ENCODE measurements around the gene FFAR4.

Gene FFAR4

DNA sequence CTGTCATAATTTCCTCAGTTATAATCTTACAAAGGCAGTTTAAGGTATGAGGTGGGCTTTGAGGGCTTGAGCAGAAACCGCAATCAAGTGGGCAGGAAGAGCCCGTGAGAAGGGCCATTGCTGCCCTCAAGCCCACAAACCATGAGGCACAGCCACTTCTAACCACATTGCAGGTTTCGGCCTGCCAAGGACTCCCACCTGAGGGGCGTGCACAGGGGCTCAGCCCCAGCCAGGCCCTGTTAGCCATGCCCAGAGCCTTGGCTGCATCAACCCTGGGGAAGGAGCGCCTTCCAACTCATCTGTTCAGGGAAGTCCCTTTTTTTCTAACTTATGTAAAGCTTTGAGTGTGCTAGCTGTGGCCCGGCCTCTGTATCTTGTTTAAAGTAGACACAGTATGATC, 5.9 kb upstream of the FFAR4 start:
- H3K36me3 ChIP-seq: no peaks in the 10 kb centered on the region
- H3K9me3 ChIP-seq: no peaks in the 10 kb centered on the region
- TF ChIP-seq CTCF (IDR thresholded peaks at IDR 0.05): no peak
- intact Hi-C loops (cut with DNase I; ENCODE audit: low total_unique reads): no loop called here
- no peak overlapping the region for H3K27ac ChIP-seq
- no peak for DNase-seq
- no peak overlapping the region for H3K4me3 ChIP-seq
- peaks cover 0 to 8% of the 10 kb centered on the region in 2 donors for H3K27me3 ChIP-seq
- H3K4me1 ChIP-seq: no peaks in the 10 kb centered on the region

DNA sequence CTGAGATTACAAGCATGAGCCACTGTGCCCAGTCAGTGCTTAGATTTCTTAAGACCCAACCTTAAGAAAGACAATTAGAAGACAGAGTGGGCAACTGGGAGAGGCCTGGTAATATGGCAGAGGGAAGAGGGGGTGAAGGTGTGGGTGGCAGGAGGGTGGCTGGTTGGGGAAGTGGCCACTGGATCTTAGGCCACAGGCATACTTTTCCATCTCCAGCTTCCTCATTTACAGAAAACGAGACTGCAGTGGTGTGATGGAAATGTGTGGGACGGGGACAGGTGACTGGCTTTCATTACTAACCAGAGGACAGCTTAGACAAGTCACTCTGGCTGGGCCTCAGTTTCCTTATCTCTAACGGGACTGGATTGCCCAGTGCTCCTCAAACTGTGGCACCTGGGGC, 1.0 kb upstream of the FFAR4 start:
- H3K36me3 ChIP-seq: no peaks in the 10 kb centered on the region
- peaks cover 0 to 14% (median 12%) of the 10 kb centered on the region in 4 donors for H3K4me1 ChIP-seq
- no peaks in the 10 kb centered on the region for H3K9me3 ChIP-seq
- intact Hi-C loops (cut with DNase I; ENCODE audit: low total_unique reads): no loop called here
- H3K4me3 ChIP-seq: no peak overlapping the region
- TF ChIP-seq CTCF (IDR thresholded peaks at IDR 0.05): no peak
- no peak overlapping the region for H3K27ac ChIP-seq
- H3K27me3 ChIP-seq: peaks cover 0 to 49% of the 10 kb centered on the region in 2 donors
- no peak for DNase-seq

DNA sequence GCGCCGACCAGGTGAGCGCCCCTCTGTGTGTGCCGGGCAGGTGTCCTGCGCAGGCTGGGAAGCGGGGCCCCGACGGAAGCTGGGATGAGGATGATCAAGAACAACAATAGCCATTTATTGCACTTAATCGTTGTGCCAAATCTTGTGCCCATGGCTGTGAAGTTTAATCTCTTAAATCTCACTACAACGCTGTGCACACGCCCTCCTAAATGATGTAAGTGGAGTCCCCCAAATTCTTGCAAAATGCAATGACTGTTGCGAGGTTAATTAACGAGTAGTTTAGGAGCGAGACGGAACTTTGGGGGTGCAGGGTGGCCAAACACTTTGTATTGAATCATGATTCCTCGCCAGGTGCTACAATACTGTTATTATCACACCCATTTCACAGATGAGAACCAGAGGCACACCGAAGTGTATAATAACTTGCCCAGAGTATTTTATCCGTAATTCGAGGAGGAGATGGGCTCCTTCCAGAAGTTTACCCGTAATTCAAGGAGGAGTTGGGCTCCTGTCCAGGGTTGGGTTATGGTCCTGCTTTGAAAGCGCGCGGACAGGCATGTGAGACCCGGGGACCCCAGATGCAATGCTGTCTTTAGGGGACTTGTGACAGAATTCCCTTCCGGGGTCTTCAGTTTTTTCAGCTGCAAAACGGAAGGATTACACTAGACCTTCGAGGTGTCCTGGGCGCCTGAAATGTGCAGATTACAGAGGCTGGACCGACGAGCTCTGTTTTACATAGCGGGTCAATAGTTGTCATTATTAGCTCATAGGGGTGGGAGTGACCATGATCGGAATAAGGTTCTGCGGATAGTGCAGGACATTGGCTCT, 1.0 kb downstream of the FFAR4 start:
- no peak overlapping the region for H3K27ac ChIP-seq

DNA sequence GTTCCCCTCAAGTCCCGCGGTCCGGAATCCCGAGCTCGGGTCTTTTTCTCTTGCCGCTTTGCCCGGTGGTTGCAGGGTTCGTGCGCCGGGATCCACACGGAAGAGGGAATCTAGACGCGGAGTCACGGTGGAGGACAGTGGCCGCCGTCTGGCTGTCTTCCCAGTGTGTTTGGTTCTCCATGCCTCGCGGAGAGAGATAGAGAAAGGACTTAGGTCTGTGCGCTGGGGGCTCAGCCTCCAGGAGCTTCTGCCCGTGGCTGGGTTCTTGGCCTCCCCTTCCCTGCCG, 1.6 kb downstream of the FFAR4 start:
- peaks cover 0 to 49% of the 10 kb centered on the region in 2 donors for H3K27me3 ChIP-seq
- no peak overlapping the region for H3K27ac ChIP-seq
- intact Hi-C loops (cut with DNase I; ENCODE audit: low total_unique reads): no loop called here

More for the DNA sequence above, 1.0 kb downstream of the FFAR4 start:
- Histone ChIP-seq H3K4me3 (peak overlapping the region; percentile 24 to 43), H3K36me3 (no peaks in the 10 kb centered on the region), H3K9me3 (no peaks in the 10 kb centered on the region), H3K27me3 (peaks cover 0 to 49% of the 10 kb centered on the region in 2 donors), H3K4me1 (peaks cover 0 to 14% (median 12%) of the 10 kb centered on the region in 4 donors)
- no peak for TF ChIP-seq CTCF (IDR thresholded peaks at IDR 0.05)
- intact Hi-C loops (cut with DNase I; ENCODE audit: low total_unique reads): no loop called here
- DNase-seq: no peak

DNA sequence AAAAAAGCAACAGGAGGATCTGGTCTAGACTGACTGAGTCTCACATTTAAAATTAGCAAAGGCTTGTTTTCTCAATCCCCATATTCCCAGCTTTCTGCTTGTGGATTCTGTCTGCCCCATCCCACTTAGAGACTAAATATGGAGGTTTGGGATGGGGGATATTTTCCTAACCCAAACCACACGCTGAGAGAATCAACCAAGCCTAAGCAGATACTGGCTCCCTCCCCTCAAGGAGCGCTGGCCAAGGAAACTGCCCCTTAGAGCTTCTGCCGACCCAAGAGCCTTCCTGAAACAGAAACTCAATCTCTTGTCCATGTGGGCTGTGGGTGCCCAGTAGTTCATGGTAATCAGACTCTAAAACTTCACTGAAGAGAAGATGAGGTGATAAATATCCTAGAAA, 3.9 kb downstream of the FFAR4 start:
- peaks cover 0 to 43% of the 10 kb centered on the region in 2 donors for H3K27me3 ChIP-seq

More for the DNA sequence above, 1.6 kb downstream of the FFAR4 start:
- no peaks in the 10 kb centered on the region for H3K36me3 ChIP-seq
- peak in 1 of 2 donors; percentile 35 for DNase-seq
- H3K9me3 ChIP-seq: no peaks in the 10 kb centered on the region
- H3K4me3 ChIP-seq: peak overlapping the region in 1 of 2 donors; percentile 43
- H3K4me1 ChIP-seq: peaks cover 0 to 14% (median 12%) of the 10 kb centered on the region in 4 donors
- no peak for TF ChIP-seq CTCF (IDR thresholded peaks at IDR 0.05)

More for the DNA sequence above, 3.9 kb downstream of the FFAR4 start:
- no peaks in the 10 kb centered on the region for H3K9me3 ChIP-seq
- TF ChIP-seq CTCF (IDR thresholded peaks at IDR 0.05): no peak
- DNase-seq: no peak
- H3K4me3 ChIP-seq: no peak overlapping the region
- H3K27ac ChIP-seq: no peak overlapping the region
- intact Hi-C loops (cut with DNase I; ENCODE audit: low total_unique reads): no loop called here
- H3K4me1 ChIP-seq: peaks cover 0 to 14% (median 12%) of the 10 kb centered on the region in 4 donors
- H3K36me3 ChIP-seq: no peaks in the 10 kb centered on the region
